Stimulated activated naive CD8-positive, alpha-beta T cell treated with anti-CD3 and anti-CD28 coated beads, Interleukin-15, Interleukin-2, amounts not matched to agents 100 ng/mL and 50 ng/mL, for 24 hours (primary cell): ENCODE data around the gene CYB5D1.

ENCODE experiments used
- H3K27ac Mint-ChIP-seq: one replicate; pipeline ENCODE4 v1.8.0; 2021; ENCODE audit warnings: mild to moderate bottlenecking, mixed read lengths
- H3K27me3 Mint-ChIP-seq: one replicate; pipeline ENCODE4 v1.8.0; 2021; ENCODE audit warnings: mixed read lengths
- H3K36me3 Mint-ChIP-seq: one replicate; pipeline ENCODE4 v1.8.0; 2021; ENCODE audit warnings: low read depth, mixed read lengths
- H3K4me1 Mint-ChIP-seq: one replicate; pipeline ENCODE4 v1.8.0; 2021; ENCODE audit warnings: low read depth, mixed read lengths
- H3K4me3 Mint-ChIP-seq: one replicate; pipeline ENCODE4 v1.8.0; 2021; ENCODE audit warnings: mild to moderate bottlenecking, mixed read lengths
- H3K9me3 Mint-ChIP-seq: one replicate; pipeline ENCODE4 v1.8.0; 2021; ENCODE audit warnings: mixed read lengths

The CYB5D1 gene

GRCh38 chr17:7846063-7846735, 11.6 kb upstream of the CYB5D1 start:
- peaks cover 39% of the 10 kb centered on the region for H3K36me3 Mint-ChIP-seq
- H3K27ac Mint-ChIP-seq: no peak overlapping the region
- H3K4me3 Mint-ChIP-seq: peak overlapping the region; percentile 88
- H3K4me1 Mint-ChIP-seq: peaks cover 58% of the 10 kb centered on the region
- no peaks in the 10 kb centered on the region for H3K9me3 Mint-ChIP-seq
- no peaks in the 10 kb centered on the region for H3K27me3 Mint-ChIP-seq

DNA sequence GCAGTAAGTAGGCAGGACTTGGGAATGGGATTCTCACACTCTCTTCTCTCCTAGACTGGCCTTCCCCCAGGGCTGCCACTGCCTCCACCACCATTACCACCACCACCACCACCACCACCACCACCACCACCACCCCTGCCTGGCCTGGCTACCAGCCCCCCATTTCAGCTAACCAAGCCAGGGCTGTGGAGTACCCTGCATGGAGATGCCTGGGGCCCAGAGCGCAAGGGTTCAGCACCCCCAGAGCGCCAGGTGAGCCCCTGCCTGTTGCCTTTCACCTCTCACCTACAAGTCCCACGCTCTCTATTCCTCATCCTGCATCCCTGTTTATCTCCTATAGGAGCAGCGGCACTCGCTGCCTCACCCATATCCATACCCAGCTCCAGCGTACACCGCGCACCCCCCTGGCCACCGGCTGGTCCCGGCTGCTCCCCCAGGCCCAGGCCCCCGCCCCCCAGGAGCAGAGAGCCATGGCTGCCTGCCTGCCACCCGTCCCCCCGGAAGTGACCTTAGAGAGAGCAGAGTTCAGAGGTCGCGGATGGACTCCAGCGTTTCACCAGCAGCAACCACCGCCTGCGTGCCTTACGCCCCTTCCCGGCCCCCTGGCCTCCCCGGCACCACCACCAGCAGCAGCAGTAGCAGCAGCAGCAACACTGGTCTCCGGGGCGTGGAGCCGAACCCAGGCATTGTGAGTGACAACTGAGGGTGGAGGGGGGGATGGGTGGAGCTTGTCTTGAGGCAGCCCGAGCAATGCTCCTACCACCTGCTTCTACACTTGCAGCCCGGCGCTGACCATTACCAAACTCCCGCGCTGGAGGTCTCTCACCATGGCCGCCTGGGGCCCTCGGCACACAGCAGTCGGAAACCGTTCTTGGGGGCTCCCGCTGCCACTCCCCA, 10.8 kb upstream of the CYB5D1 start:
- H3K36me3 Mint-ChIP-seq: peaks cover 45% of the 10 kb centered on the region
- peak overlapping the region; percentile 63 for H3K27ac Mint-ChIP-seq
- H3K4me3 Mint-ChIP-seq: peak overlapping the region; percentile 76
- peaks cover 61% of the 10 kb centered on the region for H3K4me1 Mint-ChIP-seq
- no peaks in the 10 kb centered on the region for H3K9me3 Mint-ChIP-seq
- no peaks in the 10 kb centered on the region for H3K27me3 Mint-ChIP-seq

- peaks cover 63% of the 10 kb centered on the region for H3K4me1 Mint-ChIP-seq
- H3K27me3 Mint-ChIP-seq: no peaks in the 10 kb centered on the region
- no peaks in the 10 kb centered on the region for H3K9me3 Mint-ChIP-seq
- H3K4me3 Mint-ChIP-seq: no peak overlapping the region
- H3K36me3 Mint-ChIP-seq: peaks cover 46% of the 10 kb centered on the region
- no peak overlapping the region for H3K27ac Mint-ChIP-seq
Measured at GRCh38 chr17:7848131-7848579, 9.6 kb upstream of the CYB5D1 start.

GRCh38 chr17:7848739-7849129, 9.1 kb upstream of the CYB5D1 start:
- H3K9me3 Mint-ChIP-seq: no peaks in the 10 kb centered on the region
- H3K27me3 Mint-ChIP-seq: no peaks in the 10 kb centered on the region
- H3K4me3 Mint-ChIP-seq: no peak overlapping the region
- peaks cover 48% of the 10 kb centered on the region for H3K36me3 Mint-ChIP-seq
- H3K4me1 Mint-ChIP-seq: peaks cover 64% of the 10 kb centered on the region
- no peak overlapping the region for H3K27ac Mint-ChIP-seq

- peaks cover 68% of the 10 kb centered on the region for H3K4me1 Mint-ChIP-seq
- no peak overlapping the region for H3K27ac Mint-ChIP-seq
Measured at GRCh38 chr17:7849130-7849750, 8.6 kb upstream of the CYB5D1 start.

GRCh38 chr17:7849751-7850504, 7.9 kb upstream of the CYB5D1 start:
- peak overlapping the region; percentile 10 for H3K4me3 Mint-ChIP-seq
- no peaks in the 10 kb centered on the region for H3K27me3 Mint-ChIP-seq
- H3K9me3 Mint-ChIP-seq: no peaks in the 10 kb centered on the region
- peaks cover 68% of the 10 kb centered on the region for H3K4me1 Mint-ChIP-seq
- H3K36me3 Mint-ChIP-seq: peaks cover 51% of the 10 kb centered on the region
- H3K27ac Mint-ChIP-seq: peak overlapping the region; percentile 45

More at GRCh38 chr17:7849130-7849750, 8.6 kb upstream of the CYB5D1 start:
- Mint-ChIP-seq H3K27me3 (no peaks in the 10 kb centered on the region), H3K9me3 (no peaks in the 10 kb centered on the region), H3K4me3 (no peak overlapping the region), H3K36me3 (peaks cover 51% of the 10 kb centered on the region)

- no peaks in the 10 kb centered on the region for H3K9me3 Mint-ChIP-seq
- H3K27me3 Mint-ChIP-seq: no peaks in the 10 kb centered on the region
- no peak overlapping the region for H3K27ac Mint-ChIP-seq
- peak overlapping the region; percentile 74 for H3K4me3 Mint-ChIP-seq
- peaks cover 59% of the 10 kb centered on the region for H3K4me1 Mint-ChIP-seq
- H3K36me3 Mint-ChIP-seq: peaks cover 41% of the 10 kb centered on the region
Measured at GRCh38 chr17:7850701-7851437, 6.9 kb upstream of the CYB5D1 start.

DNA sequence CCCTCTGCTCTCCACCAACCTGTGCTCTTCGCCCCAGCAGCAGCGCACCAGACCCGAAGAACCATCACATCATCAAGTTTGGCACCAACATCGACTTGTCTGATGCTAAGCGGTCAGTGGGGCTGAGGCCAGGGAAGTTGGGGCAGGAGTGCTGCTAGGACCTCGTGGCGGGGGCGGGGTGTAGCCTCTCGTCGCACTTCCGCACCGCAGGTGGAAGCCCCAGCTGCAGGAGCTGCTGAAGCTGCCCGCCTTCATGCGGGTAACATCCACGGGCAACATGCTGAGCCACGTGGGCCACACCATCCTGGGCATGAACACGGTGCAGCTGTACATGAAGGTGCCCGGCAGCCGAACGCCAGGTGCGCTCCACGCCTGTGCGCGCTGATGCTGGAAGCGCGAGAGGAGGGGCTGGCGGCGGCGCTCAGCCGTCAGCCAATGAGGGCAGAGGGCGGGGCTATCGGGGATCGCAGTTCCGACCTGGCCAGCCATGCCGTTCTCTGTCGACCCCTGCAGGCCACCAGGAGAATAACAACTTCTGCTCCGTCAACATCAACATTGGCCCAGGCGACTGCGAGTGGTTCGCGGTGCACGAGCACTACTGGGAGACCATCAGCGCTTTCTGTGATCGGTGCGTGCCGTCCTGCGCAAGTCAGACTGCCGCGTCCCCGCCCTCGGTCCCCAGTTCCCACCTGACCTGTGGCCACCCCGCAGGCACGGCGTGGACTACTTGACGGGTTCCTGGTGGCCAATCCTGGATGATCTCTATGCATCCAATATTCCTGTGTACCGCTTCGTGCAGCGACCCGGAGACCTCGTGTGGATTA, 6.2 kb upstream of the CYB5D1 start:
- H3K9me3 Mint-ChIP-seq: no peaks in the 10 kb centered on the region
- H3K36me3 Mint-ChIP-seq: peaks cover 34% of the 10 kb centered on the region
- peak overlapping the region; percentile 61 for H3K27ac Mint-ChIP-seq

GRCh38 chr17:7852262-7852670, 5.5 kb upstream of the CYB5D1 start:
- Mint-ChIP-seq H3K4me1 (peaks cover 46% of the 10 kb centered on the region), H3K9me3 (no peaks in the 10 kb centered on the region), H3K4me3 (no peak overlapping the region), H3K27ac (peak overlapping the region; percentile 61), H3K27me3 (no peaks in the 10 kb centered on the region), H3K36me3 (peaks cover 30% of the 10 kb centered on the region)

More for the DNA sequence above, 6.2 kb upstream of the CYB5D1 start:
- peak overlapping the region; percentile 74 for H3K4me3 Mint-ChIP-seq
- H3K27me3 Mint-ChIP-seq: no peaks in the 10 kb centered on the region
- peaks cover 52% of the 10 kb centered on the region for H3K4me1 Mint-ChIP-seq

DNA sequence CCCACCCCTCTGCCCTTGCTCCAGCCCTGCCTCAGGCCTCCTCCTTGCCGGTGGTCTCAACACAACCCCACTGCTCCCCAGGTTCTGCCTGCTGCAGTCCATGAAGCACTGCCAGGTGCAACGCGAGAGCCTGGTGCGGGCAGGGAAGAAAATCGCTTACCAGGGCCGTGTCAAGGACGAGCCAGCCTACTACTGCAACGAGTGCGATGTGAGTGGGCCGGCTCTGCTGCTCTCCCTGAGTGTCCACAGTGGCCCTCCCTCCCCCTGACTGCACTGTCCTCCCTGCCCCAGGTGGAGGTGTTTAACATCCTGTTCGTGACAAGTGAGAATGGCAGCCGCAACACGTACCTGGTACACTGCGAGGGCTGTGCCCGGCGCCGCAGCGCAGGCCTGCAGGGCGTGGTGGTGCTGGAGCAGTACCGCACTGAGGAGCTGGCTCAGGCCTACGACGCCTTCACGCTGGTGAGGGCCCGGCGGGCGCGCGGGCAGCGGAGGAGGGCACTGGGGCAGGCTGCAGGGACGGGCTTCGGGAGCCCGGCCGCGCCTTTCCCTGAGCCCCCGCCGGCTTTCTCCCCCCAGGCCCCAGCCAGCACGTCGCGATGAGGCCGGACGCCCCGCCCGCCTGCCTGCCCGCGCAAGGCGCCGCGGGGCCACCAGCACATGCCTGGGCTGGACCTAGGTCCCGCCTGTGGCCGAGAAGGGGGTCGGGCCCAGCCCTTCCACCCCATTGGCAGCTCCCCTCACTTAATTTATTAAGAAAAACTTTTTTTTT, 4.7 kb upstream of the CYB5D1 start:
- Mint-ChIP-seq H3K27me3 (no peaks in the 10 kb centered on the region), H3K27ac (no peak overlapping the region), H3K36me3 (peaks cover 30% of the 10 kb centered on the region), H3K4me1 (peaks cover 44% of the 10 kb centered on the region), H3K9me3 (no peaks in the 10 kb centered on the region), H3K4me3 (no peak overlapping the region)

GRCh38 chr17:7853691-7854038, 4.1 kb upstream of the CYB5D1 start:
- H3K4me1 Mint-ChIP-seq: peaks cover 41% of the 10 kb centered on the region
- H3K4me3 Mint-ChIP-seq: peak overlapping the region; percentile 10
- no peaks in the 10 kb centered on the region for H3K9me3 Mint-ChIP-seq
- H3K36me3 Mint-ChIP-seq: peaks cover 31% of the 10 kb centered on the region
- H3K27ac Mint-ChIP-seq: no peak overlapping the region
- H3K27me3 Mint-ChIP-seq: no peaks in the 10 kb centered on the region

GRCh38 chr17:7854078-7854777, 3.6 kb upstream of the CYB5D1 start:
- H3K4me1 Mint-ChIP-seq: peaks cover 41% of the 10 kb centered on the region

More at GRCh38 chr17:7854078-7854777, 3.6 kb upstream of the CYB5D1 start:
- Mint-ChIP-seq H3K4me3 (peak overlapping the region; percentile 10), H3K36me3 (peaks cover 37% of the 10 kb centered on the region), H3K27ac (no peak overlapping the region), H3K27me3 (no peaks in the 10 kb centered on the region), H3K9me3 (no peaks in the 10 kb centered on the region)
